ENCODE results near the gene TREML2. TPM values are rescaled to one million over a fixed set of nuclear protein-coding genes. Genes with fewer than 3 reads are reported as not detected.
A peak's percentile ranks its signal among the peaks of the same experiment; 100 is the strongest.

TREML2 gene
- total RNA-seq, 4 donors from 2014 or later: 0.66 TPM; not detected in 3

DNA sequence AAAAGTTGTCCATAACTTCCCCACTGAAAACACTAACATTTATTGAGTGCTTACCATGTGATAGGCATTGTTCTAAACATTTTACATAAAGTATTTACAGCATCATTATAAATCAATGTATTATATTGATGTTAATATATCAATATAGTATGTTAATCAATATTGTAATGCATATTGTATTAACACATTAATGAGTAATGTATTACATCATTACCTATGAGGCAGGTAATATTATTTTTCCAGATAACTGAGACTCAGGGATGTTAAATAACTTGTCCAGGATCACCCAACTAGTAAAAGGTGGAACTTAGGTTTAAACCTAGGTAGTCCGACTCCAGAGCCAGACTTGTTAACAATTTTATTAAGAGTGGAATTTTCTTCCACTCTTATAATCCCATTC lies 25.9 kb downstream of the TREML2 start:
- Histone ChIP-seq H3K9me3 (no peaks in the 10 kb centered on the region), H3K4me1 (no peaks in the 10 kb centered on the region), H3K36me3 (no peaks in the 10 kb centered on the region), H3K27me3 (peaks cover 0 to 31% (median 0%) of the 10 kb centered on the region in 4 donors), H3K27ac (replicated peaks in 1 of 4) (no peak overlapping the region), H3K4me3 (no peak overlapping the region)
- no peak for TF ChIP-seq POLR2A (IDR thresholded peaks at IDR 0.05; ENCODE audit: low read depth)
- 92% methylated on average over 1 of the region's 1 CpG for WGBS
- no peak for DNase-seq (ENCODE audit: extremely low spot score)
- intact Hi-C loops (cut with DNase I): no loop called here

DNA sequence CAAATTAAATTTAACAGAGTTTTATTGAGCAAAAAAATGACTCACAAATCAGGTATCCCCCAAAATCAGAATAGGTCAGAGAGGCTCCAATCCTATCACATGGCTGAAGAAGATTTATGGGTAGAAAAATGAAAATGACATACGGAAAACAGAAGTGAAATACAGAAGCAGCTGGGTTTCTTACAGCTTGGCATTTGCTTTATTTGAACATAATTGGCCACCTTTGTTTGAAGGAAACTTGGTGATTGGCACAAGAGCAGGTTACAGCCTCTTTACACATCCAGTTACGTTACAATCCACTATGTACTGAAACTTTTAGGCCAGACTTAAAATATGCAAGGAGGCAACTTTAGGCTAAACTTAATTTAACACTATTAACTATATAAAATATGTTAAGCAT lies 26.3 kb downstream of the TREML2 start:
- Histone ChIP-seq H3K27me3 (peaks cover 0 to 27% (median 0%) of the 10 kb centered on the region in 4 donors), H3K36me3 (no peaks in the 10 kb centered on the region), H3K9me3 (no peaks in the 10 kb centered on the region), H3K27ac (replicated peaks in 1 of 4) (no peak overlapping the region), H3K4me3 (no peak overlapping the region), H3K4me1 (no peaks in the 10 kb centered on the region)
- intact Hi-C loops (cut with DNase I): no loop called here
- no peak for TF ChIP-seq EP300 (IDR thresholded peaks at IDR 0.05)
- TF ChIP-seq, protein P1, sequence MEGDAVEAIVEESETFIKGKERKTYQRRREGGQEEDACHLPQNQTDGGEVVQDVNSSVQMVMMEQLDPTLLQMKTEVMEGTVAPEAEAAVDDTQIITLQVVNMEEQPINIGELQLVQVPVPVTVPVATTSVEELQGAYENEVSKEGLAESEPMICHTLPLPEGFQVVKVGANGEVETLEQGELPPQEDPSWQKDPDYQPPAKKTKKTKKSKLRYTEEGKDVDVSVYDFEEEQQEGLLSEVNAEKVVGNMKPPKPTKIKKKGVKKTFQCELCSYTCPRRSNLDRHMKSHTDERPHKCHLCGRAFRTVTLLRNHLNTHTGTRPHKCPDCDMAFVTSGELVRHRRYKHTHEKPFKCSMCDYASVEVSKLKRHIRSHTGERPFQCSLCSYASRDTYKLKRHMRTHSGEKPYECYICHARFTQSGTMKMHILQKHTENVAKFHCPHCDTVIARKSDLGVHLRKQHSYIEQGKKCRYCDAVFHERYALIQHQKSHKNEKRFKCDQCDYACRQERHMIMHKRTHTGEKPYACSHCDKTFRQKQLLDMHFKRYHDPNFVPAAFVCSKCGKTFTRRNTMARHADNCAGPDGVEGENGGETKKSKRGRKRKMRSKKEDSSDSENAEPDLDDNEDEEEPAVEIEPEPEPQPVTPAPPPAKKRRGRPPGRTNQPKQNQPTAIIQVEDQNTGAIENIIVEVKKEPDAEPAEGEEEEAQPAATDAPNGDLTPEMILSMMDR (IDR thresholded peaks at IDR 0.05): no peak
- no peak for TF ChIP-seq POLR2AphosphoS5 (IDR thresholded peaks at IDR 0.05)
- no peak for TF ChIP-seq POLR2A (IDR thresholded peaks at IDR 0.05; ENCODE audit: low read depth)
- 73% methylated on average over 2 of the region's 2 CpGs for WGBS
- DNase-seq (ENCODE audit: extremely low spot score): no peak

DNA sequence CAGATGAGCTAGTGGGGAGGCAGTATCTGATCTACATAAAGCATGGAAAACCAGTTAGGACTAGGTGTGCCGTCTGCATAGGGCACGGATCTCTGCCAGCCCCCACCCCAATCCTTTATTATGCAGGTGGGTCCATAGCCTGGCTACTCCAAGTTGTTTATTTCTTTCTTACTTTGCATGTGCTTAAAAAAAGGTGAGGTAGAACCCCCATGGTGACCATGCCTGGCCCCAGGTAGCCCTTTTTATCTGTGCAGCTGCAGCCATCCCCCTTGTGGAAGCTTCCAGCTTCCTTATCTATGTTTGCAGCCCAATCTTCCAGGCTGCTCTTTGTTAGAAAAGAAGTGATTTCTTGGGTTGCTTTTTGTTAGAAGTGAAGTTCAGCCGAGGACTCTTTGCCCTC lies 29.0 kb downstream of the TREML2 start:
- Histone ChIP-seq H3K4me1 (no peaks in the 10 kb centered on the region), H3K27ac (replicated peaks in 1 of 4) (no peak overlapping the region), H3K36me3 (no peaks in the 10 kb centered on the region), H3K9me3 (no peaks in the 10 kb centered on the region), H3K27me3 (peaks cover 0 to 11% (median 0%) of the 10 kb centered on the region in 4 donors), H3K4me3 (no peak overlapping the region)
- DNase-seq (ENCODE audit: extremely low spot score): no peak
- TF ChIP-seq POLR2A (IDR thresholded peaks at IDR 0.05; ENCODE audit: low read depth) (no peak), POLR2AphosphoS5 (IDR thresholded peaks at IDR 0.05) (no peak), EP300 (IDR thresholded peaks at IDR 0.05) (no peak)
- TF ChIP-seq, protein P1 (IDR thresholded peaks at IDR 0.05): no peak
- WGBS: 24% methylated on average over 3 of the region's 3 CpGs
- intact Hi-C loops (cut with DNase I): no loop called here

DNA sequence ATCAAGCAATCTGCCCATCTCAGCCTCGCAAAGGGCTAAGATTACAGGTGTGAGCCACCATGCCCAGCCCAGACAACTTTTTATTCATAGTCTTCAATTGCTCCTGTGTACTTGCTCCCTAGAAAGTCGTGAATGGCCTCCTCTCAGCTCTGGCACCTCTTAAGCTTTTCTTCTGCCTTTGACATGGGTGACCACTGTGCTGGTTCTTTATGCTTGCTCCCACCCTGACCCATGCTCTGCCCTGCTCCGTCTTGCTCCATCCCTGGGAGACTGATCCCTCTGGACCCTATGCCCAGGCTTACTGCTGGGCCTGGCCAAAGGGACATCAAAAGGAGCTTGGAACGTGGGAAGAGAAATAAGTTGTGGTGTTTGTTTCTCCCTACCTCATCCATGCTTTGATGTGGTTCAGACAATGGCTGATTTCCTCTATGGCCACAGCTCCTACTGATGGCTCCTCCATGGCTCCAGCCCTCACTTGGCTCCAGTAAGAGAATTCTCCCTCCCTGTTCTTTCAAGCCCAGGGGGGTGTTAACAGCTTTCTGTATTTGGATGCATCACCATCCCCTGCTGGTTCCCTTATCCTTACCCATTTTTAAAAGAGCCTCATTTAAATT lies 30.3 kb downstream of the TREML2 start:
- Histone ChIP-seq H3K27ac (replicated peaks in 1 of 4) (no peak overlapping the region), H3K9me3 (no peaks in the 10 kb centered on the region), H3K27me3 (peaks cover 0 to 7% (median 0%) of the 10 kb centered on the region in 4 donors), H3K4me1 (no peaks in the 10 kb centered on the region), H3K36me3 (no peaks in the 10 kb centered on the region), H3K4me3 (no peak overlapping the region)
- intact Hi-C loops (cut with DNase I): no loop called here
- no peak for DNase-seq (ENCODE audit: extremely low spot score)
- 76% methylated on average over 4 of the region's 4 CpGs for WGBS
- TF ChIP-seq EP300 (IDR thresholded peaks at IDR 0.05) (no peak), POLR2A (IDR thresholded peaks at IDR 0.05; ENCODE audit: low read depth) (no peak), POLR2AphosphoS5 (IDR thresholded peaks at IDR 0.05) (no peak)
- TF ChIP-seq, protein P1 (IDR thresholded peaks at IDR 0.05): no peak

DNA sequence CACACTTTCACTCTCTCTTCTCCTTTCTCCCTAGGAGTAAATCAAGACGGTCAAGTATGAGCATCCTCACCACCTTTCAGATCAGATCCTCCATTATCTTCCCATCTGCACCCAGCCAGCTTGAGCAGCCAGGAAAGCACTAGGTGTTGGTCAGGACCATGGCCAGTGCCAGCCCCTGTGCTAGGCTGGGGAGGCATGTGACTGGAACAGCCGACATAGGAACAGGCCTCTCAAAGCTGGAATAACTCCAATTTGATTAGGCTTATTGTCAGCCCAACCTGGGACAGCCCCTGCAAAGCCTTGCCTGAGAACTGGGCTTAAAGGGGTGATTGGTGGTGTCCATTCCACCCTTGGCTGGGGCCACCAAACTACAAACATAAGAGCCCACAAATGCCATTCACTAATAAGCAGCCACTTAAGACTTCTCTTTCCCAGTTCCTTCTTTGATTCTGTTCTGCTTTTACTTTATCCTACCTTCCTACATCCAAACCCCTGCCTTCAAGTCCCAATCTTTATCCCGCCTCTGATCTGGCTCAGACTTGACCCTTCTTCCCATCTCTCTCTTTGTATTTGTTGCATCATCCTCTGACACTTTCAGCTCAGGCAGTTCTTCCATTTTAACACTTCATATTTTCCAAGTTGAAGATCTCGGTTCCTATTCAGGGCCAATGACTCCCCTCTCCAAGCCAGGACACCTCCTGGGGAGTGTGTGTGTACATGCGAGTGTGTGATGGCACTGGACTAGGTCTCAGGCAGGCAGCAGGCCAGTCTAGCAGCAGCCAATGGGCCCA lies 33.6 kb downstream of the TREML2 start:
- peak; percentile 86 for DNase-seq (ENCODE audit: extremely low spot score)
- no peak overlapping the region for H3K27ac ChIP-seq (replicated peaks in 1 of 4)
- no peaks in the 10 kb centered on the region for H3K4me1 ChIP-seq
- no peaks in the 10 kb centered on the region for H3K36me3 ChIP-seq
- 60% methylated on average over 5 of the region's 5 CpGs for WGBS
- intact Hi-C loops (cut with DNase I): no loop called here
- no peaks in the 10 kb centered on the region for H3K9me3 ChIP-seq
- no peak overlapping the region for H3K4me3 ChIP-seq
- TF ChIP-seq POLR2A (IDR thresholded peaks at IDR 0.05; ENCODE audit: low read depth) (no peak), POLR2AphosphoS5 (IDR thresholded peaks at IDR 0.05) (no peak), EP300 (IDR thresholded peaks at IDR 0.05) (no peak)
- TF ChIP-seq, protein P1 (IDR thresholded peaks at IDR 0.05): no peak
- peaks cover 0 to 7% (median 0%) of the 10 kb centered on the region in 4 donors for H3K27me3 ChIP-seq
